GM11168 (cell line): ENCODE measurements around the gene SGTB.
"Not testable (repeated sequence)": the region's sequence is repeated elsewhere in the genome, so short reads cannot be mapped to it uniquely, and the experiment has no call there.

Source experiments
- in situ Hi-C: fragments of 300-500 bp; cut with MboI; formaldehyde crosslinking; loops from one replicate; pipeline ENCODE4 v1.12.0; 2022; ENCODE audit warnings: low sequenced_read_pairs; ENCODE audit not compliant: unreplicated experiment

Gene SGTB

DNA sequence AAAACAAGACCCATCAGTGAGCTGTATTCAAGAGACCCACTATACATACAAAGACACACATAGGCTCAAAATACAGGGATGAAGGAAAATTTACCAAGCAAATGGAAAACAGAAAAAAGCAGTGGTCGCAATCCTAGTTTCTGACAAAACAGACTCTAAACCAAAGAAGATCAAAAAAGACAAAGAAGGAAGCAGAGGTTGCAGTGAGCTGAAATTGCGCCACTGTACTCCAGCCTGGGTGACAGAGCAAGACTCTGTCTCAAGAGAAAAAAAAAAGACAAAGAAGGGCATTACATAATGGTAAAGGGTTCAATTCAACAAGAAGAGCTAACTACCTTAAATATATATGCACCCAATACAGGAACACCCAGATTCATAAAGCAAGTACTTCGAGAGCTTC is 45.9 kb downstream of the SGTB start:
- in situ Hi-C loops: not testable (repeated sequence)

GRCh38 chr5:65674749-65675148 is 47.2 kb downstream of the SGTB start:
- in situ Hi-C loops: no loop called here

DNA sequence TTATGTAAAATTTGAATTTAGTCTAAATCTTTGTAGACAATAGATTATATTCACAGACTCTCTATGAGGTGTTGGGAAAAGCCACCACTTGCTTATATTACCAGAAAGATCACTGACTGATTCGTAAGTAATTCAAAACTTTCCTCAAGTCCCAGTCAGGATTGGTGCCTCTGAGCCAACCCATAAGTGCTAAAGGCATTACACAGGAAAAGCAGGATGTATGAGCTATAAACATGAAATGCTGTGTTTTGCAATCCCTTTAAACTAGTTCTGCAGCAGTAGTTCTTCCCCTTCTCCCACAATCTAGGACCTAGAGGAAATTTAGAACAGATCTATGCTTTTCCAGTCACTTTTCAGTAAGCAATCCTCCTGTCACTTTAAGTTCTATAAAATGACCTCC is 49.1 kb downstream of the SGTB start:
- in situ Hi-C loops: no loop called here

GRCh38 chr5:65668696-65669095 is 53.2 kb downstream of the SGTB start:
- in situ Hi-C loops: no loop called here

DNA sequence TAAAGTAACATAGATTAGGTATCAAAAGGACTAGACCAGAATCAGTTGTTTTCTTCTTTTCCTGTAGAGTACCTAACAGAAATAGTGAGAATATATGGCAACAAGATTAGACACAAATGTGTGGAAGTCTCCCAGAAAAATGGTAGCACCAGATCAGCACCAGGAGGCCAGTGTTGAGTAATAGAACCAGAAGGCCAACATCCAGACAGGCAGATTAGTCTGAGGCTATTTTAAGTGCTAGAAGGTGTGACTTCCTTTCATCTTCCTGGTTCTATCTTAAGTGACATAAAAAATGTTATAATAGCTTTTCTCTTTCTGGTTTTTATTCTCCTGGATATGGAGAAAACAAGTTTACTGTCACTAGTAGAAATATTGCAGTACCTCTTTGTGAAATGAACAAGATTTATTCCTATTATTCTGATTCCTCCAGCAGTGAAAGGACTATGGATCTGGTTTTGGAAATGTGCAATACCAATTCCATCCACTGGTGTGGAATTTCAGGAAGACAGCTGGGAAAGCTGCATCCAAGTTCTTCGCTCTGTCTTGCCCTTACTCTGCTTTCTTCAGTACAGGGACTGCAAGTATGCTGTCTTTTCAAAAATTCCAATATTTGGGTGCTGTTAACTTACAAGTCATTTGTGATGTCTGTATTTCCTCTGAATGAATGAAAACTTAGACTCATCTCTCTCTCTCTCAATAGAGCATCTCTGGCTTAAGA is 57.9 kb downstream of the SGTB start:
- in situ Hi-C loops: no loop called here

DNA sequence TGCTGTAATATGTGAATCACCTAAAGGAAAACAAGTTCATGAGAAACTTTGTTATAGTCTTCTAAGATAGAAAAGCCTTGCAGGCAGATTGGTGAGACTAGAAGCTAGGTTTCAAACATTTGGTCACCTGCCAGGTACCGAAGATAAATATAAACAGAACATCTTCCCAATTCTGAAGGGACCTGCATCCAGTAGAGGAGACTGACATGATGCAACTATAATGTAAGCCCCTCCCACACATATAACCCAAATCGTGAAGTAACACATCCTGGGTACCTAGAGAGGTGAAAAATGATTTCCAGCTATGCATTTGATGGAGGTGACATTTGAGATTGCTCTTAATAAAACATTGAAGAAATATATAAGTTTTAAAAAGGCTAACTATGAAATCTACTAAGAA is 67.2 kb downstream of the SGTB start:
- in situ Hi-C loops: no loop called here

- in situ Hi-C loops: no loop called here
Measured at GRCh38 chr5:65651144-65651543, 70.8 kb downstream of the SGTB start.

GRCh38 chr5:65647941-65648340 is 74.0 kb downstream of the SGTB start:
- in situ Hi-C loops: no loop called here

GRCh38 chr5:65646938-65647337 is 75.0 kb downstream of the SGTB start:
- in situ Hi-C loops: no loop called here

- in situ Hi-C loops: no loop called here
Measured at GRCh38 chr5:65640240-65640639, 81.7 kb downstream of the SGTB start.

DNA sequence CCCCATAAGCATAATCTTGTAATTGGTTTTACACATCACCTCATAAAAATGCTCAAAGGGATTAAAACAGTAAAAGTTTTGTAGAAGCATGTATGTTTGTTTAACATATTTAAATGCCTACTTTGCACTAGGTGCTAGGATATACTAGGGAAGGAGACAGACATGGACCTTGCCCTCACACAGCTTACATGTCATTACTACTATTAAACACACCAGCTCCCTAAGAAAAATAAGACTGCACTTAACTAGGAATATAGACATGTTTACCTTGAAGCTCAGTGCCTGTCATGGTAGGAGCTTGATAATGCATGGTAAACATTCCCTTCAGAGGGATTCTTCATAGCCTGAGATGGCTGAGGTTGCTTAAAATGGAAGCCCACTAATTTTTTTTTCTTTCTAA is 90.9 kb downstream of the SGTB start:
- in situ Hi-C loops: no loop called here

GRCh38 chr5:65625743-65626142 is 96.2 kb downstream of the SGTB start:
- in situ Hi-C loops: no loop called here

GRCh38 chr5:65624571-65625555 is 97.0 kb downstream of the SGTB start, which contains the start of the genes SHLD3 and TRAPPC13:
Gene SHLD3 (plus strand): TSS chr5:65625027. CDS start chr5:65629588, 4,561 bp downstream.
Gene TRAPPC13 (plus strand): TSS chr5:65625027. CDS start chr5:65625061, 34 bp downstream.
- in situ Hi-C loops: no loop called here

DNA sequence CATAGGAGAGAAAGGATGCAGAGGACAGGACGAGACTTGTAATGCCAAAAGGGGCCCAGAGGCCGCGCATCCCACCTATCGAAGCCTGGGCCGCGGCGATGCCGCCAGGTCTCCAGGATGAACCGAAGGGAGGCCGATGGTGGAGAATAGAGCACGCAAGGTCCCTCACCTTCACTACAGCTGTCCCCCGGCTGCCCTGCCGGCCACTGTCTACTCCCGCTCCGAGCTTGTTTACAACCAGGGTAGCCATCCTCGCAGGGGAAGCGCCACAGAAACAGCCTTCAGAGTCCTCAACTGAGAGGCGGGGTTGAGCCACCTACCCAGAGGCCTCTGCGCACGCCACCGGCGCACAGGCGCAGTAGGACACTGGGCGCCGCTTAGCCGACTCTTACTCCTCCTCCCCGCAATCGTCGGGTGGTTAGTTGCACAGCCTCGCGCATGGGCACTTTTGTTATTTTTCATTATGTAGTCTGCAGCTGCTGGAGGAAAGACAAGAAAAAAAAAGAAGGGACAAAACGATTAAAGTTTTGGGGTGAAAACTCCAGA is 97.8 kb downstream of the SGTB start, which contains the start of gene TRIM23:
Gene TRIM23 (minus strand): TSS at position 309 of the 546 bp plus-strand sequence. CDS start 59 bp downstream, at position 250.
- in situ Hi-C loops: no loop called here

GRCh38 chr5:65623482-65623881 is 98.4 kb downstream of the SGTB start:
- in situ Hi-C loops: no loop called here

DNA sequence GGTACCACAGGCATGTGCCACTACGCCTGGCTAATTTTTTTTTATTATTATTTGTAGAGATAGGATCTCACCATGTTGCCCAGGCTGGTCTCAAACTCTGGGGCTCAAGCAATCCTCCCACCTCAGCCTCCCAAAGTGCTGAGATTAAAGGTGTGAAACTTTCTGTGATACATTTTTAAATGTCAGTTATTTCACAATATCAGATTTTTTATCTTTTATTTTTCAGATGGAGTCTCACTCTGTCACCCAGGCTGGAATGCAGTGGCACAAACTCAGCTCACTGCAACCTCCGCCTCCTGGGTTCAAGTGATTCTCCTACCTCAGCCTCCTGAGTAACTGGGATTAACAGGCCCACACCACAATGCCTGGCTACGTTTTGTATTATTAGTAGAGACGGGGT is 99.9 kb downstream of the SGTB start:
- in situ Hi-C loops: not testable (repeated sequence)

DNA sequence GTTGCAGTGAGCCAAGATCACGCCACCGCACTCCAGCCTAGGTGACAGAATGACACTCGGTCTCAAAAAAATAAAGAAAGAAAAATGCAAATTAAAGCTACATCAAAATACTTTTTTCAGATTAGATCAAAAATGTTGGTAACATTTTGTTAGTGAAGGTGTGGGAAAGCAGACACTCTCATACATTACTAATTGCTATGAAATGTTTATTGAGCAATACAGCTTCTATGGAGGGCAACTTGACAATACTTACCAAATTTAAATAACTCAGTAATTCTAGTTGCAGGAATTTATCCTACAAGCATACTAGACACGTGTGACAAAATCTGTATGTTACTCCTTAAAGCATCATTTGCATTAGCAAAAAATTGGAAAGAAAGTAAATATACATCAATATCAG is 101.9 kb downstream of the SGTB start:
- in situ Hi-C loops: no loop called here
